H1 (cell line): ENCODE measurements around the gene HES4. TPM values are rescaled to one million over a fixed set of nuclear protein-coding genes. Genes with fewer than 3 reads are reported as not detected.

Source experiments
- polyA plus RNA-seq, 7 experiments: library from polyadenylated mRNA; depleted of rRNA in 3 of 7; stranded (reverse) in 5 of 7; unstranded in 2 of 7; fragments of >200 nt in 5 of 7; fragments of 200-250 nt in 2 of 7; gene quantifications; 1 replicate in 5 of 7; 2 replicates in 1 of 7; 4 replicates in 1 of 7; pipeline versions ENCODE4 v1.2.1 to v1.2.3, GENCODE V29; 2011 to 2013; ENCODE audit warnings: missing spikeins in 2 of 7, mixed read lengths in 2 of 7
- total RNA-seq: library from RNA; stranded (reverse); fragmentation: NEBNext Ultra II Directional; extraction: Animal tissue kit (Norgen Biotek cat#: 25700); gene quantifications from 2 replicates; pipeline ENCODE4 v1.2.1, GENCODE V29; 2021
- TF ChIP-seq, protein P1 (sequence below): fragments of 300-600 bp; sonication (generic); IDR thresholded peaks from 2 replicates; pipeline ENCODE4 v1.7.1; 2012; ENCODE audit warnings: low read length, moderate library complexity, mild to moderate bottlenecking, inconsistent platforms; ENCODE audit not compliant: insufficient replicate concordance

HES4 gene
- total and polyA plus RNA-seq, 2 of the 8 experiments (the other 6 are each of a cell fraction or from before 2014, with no cell fraction given) = 2.8 to 3.5 TPM

DNA sequence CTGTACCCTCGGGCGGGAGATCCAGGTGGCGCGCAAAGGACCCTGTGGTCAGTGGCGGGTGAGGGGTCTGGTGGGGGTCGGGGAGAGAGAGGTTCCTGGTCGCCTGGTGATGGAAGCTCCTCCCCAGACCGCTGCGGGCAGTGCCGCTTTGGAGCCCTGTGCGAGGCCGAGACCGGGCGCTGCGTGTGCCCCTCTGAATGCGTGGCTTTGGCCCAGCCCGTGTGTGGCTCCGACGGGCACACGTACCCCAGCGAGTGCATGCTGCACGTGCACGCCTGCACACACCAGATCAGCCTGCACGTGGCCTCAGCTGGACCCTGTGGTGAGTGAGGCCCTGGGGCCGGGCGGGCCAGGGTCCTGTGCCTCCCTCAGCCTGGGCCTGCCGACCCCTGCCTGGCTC lies 43.5 kb upstream of the HES4 start (continued):
- TF ChIP-seq, protein P1, sequence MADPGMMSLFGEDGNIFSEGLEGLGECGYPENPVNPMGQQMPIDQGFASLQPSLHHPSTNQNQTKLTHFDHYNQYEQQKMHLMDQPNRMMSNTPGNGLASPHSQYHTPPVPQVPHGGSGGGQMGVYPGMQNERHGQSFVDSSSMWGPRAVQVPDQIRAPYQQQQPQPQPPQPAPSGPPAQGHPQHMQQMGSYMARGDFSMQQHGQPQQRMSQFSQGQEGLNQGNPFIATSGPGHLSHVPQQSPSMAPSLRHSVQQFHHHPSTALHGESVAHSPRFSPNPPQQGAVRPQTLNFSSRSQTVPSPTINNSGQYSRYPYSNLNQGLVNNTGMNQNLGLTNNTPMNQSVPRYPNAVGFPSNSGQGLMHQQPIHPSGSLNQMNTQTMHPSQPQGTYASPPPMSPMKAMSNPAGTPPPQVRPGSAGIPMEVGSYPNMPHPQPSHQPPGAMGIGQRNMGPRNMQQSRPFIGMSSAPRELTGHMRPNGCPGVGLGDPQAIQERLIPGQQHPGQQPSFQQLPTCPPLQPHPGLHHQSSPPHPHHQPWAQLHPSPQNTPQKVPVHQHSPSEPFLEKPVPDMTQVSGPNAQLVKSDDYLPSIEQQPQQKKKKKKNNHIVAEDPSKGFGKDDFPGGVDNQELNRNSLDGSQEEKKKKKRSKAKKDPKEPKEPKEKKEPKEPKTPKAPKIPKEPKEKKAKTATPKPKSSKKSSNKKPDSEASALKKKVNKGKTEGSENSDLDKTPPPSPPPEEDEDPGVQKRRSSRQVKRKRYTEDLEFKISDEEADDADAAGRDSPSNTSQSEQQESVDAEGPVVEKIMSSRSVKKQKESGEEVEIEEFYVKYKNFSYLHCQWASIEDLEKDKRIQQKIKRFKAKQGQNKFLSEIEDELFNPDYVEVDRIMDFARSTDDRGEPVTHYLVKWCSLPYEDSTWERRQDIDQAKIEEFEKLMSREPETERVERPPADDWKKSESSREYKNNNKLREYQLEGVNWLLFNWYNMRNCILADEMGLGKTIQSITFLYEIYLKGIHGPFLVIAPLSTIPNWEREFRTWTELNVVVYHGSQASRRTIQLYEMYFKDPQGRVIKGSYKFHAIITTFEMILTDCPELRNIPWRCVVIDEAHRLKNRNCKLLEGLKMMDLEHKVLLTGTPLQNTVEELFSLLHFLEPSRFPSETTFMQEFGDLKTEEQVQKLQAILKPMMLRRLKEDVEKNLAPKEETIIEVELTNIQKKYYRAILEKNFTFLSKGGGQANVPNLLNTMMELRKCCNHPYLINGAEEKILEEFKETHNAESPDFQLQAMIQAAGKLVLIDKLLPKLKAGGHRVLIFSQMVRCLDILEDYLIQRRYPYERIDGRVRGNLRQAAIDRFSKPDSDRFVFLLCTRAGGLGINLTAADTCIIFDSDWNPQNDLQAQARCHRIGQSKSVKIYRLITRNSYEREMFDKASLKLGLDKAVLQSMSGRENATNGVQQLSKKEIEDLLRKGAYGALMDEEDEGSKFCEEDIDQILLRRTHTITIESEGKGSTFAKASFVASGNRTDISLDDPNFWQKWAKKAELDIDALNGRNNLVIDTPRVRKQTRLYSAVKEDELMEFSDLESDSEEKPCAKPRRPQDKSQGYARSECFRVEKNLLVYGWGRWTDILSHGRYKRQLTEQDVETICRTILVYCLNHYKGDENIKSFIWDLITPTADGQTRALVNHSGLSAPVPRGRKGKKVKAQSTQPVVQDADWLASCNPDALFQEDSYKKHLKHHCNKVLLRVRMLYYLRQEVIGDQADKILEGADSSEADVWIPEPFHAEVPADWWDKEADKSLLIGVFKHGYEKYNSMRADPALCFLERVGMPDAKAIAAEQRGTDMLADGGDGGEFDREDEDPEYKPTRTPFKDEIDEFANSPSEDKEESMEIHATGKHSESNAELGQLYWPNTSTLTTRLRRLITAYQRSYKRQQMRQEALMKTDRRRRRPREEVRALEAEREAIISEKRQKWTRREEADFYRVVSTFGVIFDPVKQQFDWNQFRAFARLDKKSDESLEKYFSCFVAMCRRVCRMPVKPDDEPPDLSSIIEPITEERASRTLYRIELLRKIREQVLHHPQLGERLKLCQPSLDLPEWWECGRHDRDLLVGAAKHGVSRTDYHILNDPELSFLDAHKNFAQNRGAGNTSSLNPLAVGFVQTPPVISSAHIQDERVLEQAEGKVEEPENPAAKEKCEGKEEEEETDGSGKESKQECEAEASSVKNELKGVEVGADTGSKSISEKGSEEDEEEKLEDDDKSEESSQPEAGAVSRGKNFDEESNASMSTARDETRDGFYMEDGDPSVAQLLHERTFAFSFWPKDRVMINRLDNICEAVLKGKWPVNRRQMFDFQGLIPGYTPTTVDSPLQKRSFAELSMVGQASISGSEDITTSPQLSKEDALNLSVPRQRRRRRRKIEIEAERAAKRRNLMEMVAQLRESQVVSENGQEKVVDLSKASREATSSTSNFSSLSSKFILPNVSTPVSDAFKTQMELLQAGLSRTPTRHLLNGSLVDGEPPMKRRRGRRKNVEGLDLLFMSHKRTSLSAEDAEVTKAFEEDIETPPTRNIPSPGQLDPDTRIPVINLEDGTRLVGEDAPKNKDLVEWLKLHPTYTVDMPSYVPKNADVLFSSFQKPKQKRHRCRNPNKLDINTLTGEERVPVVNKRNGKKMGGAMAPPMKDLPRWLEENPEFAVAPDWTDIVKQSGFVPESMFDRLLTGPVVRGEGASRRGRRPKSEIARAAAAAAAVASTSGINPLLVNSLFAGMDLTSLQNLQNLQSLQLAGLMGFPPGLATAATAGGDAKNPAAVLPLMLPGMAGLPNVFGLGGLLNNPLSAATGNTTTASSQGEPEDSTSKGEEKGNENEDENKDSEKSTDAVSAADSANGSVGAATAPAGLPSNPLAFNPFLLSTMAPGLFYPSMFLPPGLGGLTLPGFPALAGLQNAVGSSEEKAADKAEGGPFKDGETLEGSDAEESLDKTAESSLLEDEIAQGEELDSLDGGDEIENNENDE = no peak
